RPMI8226 (cell line): Measurements from ENCODE around the gene RFX4.

ENCODE experiments used
- DNase-seq: peaks from one replicate; pipeline ENCODE4 v3.0.0-alpha.2; 2015

Gene RFX4

DNA sequence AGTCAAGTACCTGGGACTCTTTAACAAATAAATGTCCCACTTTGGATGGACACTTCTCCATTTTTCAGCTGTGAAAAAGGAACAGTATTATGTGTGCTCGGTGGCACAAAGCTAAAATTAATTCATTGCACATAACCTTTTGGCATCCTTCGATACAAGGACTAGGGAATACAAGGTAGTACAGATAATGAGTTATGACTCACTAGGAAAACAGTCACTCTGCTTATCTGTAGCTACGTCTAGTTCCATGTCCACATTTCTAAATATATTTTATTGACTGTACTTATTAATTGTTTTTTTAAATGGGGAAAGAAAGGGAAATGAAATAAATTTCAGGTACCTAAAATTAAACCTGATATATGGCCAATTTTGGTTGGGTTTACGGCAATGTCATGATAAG lies 156.5 kb downstream of the RFX4 start:
- no peak for DNase-seq

DNA sequence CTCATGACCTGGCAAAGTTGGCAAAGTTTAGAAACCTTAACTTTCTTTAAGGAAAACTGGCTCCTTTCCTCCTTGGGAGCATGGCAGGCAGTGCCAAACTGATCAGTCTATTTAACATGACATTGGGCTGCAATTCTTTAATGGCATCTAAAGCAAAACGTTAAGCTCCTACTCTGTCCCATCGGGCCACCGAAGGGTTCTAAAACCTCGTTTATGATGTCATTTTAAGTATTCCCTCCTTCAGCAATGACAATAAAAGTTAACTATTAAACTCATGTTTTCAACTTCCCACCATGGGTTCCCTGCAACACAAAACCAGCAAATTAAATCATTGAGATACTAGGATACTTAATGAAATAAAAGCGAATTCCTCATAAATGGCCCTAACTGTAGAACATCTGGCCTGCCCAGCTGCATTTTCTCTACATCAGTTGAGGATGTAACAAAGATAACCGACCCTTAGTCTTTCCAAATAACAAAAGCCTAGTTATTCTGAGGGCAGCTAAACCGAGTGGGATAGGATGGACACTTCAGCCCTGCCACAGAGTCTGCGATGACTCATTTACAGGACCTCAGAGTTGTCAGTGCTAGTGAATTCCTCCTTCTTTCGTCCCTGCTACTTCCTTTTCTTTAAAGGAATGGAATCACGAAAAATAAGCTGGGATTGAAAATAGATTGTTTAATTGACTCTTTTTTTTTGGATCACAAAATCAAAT lies 157.2 kb downstream of the RFX4 start:
- no peak for DNase-seq

DNA sequence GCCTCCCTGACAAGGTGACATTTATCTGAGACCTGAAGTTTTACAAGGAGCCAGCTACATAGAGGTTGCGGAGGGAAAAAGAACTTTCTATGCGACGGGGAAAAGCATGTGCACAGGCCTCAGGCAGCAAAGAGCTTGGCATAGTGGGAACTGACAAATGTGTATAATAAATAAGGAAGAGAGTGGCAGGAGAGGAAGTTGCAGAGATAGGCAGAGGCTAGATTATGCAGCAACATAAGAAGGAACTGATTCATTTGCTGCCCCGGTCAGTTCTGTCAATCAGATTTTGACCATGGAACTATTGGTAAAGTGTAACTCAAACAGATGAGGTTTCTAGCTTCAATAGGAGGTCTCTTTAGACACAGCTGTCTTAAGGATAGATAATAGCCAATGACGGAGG lies 158.0 kb downstream of the RFX4 start:
- no peak for DNase-seq

DNA sequence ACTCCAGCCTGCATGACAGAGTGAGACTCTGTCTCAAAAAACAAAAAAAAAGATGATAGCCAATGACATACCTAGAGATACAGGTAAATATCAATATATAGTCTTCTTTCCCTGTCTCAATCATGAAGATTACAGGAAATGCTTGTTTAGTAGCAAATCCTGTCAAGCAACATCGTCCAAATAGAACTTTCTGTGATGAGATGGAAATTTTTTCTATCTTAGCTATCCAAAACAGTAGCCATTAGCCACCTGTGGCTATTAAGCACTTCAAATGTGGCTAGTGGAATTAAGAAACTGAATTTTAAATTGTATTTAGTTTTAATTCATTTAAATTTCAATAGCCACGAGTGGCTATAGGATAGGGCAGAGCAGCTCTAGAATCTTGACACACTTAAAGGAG lies 158.4 kb downstream of the RFX4 start:
- no peak for DNase-seq

DNA sequence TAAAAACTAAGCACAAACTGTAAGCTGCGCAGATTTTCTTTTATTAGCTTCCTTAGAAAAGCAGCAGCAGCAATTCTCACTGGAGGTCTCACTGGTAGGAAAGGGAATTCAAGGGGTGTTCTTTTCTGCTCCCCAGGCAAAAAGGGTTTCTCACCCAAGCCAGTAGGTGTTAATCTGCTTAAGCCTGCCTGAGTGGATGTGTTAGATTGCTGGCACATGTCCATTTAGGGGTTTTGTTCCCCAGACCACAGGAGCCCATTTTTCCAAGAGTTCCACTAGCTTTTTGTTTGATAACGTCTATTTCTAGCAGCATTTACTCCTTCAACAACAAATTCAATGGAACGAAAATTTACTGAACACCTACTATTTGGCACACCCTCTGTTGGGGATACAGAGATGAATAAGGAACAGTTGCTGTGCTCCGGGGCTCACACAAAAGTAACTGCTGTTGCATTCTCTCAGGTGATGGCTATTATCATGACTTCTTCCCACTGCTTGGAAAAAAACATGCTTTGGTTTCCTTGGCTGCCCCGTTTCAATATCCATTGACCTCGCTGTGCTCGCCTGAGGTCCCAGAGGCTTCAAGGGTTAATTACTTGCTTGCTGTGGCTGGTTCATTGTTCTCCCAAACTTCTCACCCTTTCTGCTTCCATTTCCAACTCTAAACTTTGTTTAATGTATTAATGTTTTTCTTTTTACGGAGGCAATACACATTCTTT lies 160.6 kb downstream of the RFX4 start:
- DNase-seq: no peak

DNA sequence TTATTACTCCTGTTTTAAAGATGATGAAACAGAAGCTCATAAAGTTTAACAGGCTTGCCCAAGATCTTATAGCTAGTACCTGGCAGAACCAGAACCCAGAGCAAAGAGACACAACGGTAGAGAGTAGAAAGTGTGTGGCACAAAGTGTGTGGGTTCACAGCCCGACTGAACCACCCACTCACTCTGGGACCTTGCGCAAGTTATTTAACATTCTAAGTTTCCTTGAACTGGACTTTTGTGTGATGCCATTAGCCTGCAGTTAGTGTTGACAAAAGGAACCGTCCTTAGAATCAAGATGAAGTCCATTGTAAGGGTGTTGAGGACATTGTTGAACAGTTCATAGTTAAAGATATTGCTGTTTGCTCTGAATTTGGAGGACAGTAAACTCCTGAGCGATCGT lies 161.8 kb downstream of the RFX4 start:
- no peak for DNase-seq

DNA sequence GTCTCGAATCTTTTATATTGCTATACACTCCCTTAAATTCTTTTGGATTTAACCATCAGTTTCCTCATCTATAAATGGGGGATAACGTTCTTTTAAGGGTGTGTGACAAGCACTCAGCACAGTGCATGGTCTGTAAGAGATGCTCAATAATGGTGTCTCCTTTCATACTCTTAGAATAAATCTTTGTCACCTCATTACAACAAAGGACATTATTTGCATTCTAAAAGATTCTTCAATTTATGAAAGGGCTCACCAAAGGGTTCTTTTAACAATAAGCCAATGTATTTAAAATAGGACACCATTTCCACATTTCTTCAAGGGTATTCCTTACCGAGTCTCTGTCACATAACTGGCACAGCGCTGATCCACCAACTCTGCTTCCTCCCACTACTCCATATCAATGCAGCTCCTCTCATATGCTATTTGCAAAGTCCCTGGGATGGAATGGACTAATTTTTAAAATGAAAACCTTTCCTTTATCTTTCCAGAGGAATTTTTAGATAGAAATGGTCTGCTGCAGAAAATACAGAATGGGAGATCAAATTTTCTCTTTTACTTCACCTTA lies 162.5 kb downstream of the RFX4 start:
- DNase-seq: no peak

DNA sequence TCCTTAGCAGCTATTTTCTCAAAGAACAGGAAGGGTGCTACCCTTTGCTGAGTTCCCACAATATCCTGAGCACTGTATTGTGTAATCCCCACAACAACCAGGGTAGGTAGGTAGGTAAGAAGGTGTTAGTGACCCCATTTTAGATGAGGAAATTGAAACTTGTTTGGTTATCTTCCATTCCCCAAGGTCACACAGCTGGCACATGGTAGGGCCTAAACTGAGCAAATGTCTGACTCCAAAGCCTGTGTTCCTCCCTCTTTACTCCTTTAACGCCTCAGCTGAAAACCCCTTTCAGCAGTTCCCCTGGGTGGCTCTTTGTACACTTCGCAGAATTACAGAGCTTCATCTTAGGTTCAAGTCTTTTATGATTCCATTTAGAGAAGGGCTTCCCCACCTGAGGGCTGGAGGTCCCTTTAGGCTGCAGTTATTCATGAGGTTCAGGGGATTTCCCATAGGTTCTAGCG lies 165.2 kb downstream of the RFX4 start:
- DNase-seq: no peak

DNA sequence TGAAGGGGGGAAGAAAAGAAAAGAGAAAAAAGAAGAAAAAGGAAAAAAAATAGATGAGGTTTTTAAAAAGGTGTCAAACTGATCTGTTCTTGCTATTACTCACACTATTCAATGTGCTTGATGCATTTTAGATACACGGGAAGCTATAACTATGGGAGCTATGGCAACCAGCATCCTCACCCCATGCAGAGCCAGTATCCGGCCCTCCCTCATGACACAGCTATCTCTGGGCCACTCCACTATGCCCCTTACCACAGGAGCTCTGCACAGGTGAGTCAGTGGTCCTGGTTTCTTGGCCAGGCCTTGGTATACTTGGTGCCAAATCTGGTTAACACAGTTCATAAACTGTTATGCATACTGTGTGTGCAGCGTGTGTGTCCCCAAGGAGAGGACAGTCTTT lies 167.7 kb downstream of the RFX4 start:
- no peak for DNase-seq

DNA sequence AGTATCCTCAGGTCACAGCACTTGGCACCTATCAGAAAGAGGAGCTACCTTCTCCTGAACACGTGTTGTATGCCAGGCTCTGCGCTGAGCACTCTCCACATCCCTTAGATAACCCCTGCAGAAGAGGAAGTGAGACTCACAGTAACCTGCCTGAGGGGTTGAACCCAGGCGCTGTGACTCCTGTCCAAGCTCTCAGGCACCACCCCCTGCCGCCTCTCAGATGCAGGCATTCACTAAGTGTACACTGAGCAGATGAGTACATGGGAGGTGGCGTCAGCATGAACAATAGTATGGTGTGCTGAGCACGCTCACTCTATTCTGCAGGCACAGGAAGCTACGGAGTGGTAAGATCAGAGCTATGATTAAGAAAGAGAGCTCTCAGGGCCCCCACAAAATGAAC lies 170.7 kb downstream of the RFX4 start:
- DNase-seq: peak; percentile 97

DNA sequence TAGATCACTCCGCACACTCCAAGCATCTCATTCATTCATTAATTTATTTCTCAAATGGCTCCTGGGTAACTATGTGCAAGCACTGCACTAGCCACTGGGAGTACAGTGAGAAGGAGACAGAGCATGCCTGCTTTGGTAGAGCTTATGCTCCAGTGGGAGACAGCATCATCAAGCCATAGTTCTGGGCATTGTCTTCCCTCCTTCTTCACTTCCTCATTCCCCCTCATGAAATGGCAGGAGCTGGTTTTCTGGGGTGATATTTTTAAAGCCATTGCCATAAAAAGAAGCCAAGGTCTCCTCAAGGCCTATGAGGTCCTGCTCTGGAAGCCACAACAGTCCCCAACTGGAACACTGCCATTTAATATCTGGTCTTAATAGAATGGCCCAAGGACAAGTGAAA lies 171.5 kb downstream of the RFX4 start:
- DNase-seq: no peak

DNA sequence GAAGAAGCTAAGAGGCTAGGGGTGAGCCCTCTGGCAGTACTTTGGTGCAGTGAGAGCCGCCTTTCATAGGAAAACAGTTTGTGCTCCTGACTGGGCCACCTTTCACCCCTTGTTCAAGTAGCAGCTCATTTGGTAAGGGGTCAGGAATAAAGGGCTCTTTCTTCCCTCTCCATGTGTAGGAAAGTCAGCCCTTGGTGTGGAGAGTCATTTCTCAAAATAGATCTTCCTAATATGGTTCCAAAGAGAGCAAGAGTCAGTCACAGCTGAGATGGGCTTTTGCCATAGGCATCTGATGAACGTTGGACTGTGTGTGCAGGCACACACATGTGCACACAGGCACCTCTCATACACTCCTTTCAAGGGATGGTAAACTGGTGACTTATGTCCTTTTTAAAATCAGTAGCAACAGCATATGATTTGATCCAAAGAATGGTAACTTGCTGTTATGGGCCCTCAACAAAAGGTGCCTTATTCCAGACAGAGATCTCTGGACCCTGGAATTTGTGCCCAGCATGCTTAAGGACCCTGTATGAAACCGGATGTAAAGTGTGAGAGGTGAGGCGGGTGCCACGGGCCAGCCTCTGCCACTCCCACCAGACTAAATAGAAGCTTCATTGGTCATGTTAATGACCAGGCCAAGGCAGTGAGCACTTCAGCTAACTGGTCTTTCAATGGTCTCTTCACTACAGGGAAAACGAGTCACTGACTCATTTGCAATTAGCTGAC lies 175.0 kb downstream of the RFX4 start:
- no peak for DNase-seq

DNA sequence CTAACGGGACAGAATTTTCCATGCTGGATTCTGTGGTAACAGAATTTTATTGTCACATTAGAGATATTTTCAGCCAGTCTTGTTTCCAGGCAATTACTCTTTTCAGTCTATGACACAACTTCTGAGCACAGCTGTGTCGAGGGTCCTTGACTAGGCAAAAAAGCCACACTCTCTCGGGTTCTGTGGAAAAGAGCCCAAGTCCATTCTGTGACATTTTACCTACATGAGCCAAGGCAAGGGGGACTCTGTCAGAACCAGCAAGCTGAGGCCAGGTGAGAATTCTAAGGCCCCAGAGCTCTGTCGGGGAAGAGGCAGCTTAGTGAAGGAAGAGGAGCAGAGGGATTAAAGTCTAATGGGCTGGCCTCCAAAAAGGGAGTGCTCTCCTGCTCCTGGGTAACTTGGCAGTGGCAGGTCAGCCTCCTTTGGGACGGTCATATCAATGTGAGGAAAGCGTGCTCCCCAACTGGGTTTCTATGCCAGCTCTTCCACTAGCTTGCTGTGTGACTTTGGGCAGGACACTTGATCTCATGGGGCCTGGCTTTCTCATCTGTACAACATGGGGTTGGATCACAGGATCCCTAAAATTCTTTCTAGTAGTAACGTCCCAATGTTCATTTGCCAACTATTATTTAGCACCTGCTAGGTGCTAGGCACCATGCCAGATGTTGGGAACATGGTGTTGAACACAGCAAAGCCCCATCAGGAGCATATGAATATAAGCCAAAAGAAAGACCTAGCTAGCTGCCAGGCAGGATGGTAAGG lies 175.7 kb downstream of the RFX4 start:
- no peak for DNase-seq

DNA sequence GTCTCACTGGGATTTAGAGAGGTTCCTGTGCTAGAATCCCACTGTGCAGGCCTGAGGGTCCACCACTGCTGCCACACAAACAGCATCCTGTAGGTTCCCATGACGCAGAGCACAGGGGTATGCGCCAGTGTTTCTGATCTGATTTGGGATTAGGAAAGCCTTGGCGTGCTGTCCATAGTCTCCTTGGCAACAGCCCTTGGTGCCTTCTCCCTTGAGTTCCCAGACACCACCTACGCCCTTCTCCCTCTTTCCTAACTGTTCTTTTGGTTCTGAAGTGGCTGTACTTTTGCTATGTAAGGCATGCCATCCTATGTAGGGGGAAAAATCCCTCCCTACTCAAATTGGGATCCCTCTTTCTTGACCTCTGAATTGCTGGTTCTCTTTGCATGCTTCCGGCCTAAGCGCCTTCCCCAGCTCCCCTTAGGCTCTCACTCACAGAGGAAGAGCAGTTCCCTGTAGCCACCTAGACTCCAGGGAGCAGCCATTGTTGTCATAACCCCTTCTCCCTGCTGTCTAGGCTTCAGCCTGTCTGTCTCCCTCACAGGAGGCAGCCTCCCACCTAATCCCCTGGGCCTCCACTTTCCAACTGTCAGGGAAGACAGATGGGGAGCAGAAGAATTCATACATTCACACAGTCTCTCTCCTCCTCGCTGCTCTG lies 176.9 kb downstream of the RFX4 start:
- DNase-seq: no peak

DNA sequence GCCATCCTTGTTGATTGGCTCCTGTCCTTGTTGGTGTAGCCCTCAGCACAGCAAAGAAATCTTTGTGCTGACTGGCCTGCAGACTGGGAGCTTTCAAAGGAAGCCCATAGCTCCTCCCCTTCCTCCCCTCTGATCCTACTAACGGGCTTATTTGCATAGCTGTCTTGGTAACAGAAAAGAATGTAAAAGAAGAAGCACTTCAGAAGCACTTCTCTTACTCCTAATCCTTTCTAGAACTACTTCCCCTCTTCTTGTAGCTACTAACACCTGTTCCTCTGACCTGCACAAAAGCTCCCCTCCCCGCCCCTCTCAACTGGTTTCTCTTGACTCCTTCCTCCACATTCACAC lies 177.4 kb downstream of the RFX4 start:
- DNase-seq: peak; percentile 94

DNA sequence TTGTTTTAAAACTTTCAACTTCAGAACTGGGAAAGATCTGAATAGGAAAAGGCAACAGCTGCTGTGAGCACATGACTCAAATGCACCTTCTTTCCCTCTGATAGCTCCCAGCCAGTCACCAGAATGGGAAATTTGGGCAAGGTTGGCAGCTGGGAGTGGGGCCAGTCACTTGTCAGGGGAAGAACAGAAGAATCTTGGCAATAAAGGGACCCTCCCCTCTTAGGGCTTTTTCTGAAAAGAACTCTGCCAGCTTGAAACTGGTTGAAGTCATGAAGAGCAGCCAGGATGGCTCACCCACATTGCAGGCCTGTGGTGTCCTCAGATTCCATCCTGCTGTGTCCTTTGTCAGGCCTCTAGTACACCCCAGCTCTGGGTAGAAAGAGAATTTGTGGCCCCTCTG lies 181.4 kb downstream of the RFX4 start:
- DNase-seq: no peak

DNA sequence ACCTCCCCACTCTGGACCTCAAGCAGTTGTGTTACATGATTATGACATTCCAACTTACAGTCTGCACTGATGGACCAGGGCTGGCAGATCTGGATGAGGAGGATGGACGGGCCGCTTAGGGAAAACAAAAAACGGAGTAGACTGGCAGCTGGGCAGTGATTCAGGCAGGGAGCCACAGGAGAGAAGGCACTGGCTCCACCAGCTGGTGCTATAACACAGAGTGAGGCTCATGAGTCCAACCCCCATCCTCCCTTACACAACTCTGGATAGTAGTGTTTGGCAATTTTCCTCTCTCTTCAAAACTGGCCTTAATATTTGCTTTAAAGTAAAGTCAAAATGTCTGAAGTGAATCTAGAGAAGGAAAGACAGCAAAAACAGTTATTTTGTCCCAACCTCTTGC lies 181.9 kb downstream of the RFX4 start:
- no peak for DNase-seq

DNA sequence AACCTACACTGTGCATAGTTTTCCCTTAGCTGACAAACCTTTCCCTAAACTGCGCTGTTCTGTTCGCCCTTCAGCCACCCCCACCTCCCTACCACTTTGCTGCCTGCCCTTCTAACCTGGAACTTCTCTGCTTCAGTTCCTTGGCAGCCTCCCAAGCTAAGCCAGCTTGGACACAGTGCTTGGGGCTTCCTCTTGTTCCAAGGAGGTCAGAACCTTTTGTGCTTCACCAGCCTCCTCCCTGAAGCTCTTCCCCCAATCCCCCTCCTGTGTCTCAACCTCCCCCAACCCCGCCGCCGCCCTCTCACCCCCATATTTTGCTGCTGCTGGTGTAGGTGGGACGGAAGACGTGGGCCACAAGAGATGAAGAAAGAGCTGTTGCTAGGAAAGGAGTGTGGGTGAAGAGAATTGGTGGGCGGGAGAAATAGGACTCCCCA lies 183.6 kb downstream of the RFX4 start:
- DNase-seq: peak; percentile 28

DNA sequence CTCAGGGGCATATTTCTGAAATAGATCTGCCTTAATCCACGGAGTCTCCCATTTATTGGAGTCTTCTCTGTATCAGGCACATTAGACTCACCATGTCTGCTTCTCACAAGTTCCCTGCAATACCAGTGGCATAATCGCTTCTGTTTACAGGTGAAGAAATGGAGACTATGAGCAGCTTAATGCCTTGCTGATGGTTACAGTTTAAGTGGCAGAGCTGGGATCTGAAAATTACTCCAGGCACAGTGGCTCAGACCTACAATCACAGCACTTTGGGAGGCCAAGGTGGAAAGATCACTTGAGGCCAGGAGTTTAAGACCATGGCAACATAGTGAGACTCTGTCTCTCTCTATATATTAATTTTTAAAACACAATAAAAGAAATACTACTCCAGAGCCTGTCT lies 184.4 kb downstream of the RFX4 start:
- no peak for DNase-seq

DNA sequence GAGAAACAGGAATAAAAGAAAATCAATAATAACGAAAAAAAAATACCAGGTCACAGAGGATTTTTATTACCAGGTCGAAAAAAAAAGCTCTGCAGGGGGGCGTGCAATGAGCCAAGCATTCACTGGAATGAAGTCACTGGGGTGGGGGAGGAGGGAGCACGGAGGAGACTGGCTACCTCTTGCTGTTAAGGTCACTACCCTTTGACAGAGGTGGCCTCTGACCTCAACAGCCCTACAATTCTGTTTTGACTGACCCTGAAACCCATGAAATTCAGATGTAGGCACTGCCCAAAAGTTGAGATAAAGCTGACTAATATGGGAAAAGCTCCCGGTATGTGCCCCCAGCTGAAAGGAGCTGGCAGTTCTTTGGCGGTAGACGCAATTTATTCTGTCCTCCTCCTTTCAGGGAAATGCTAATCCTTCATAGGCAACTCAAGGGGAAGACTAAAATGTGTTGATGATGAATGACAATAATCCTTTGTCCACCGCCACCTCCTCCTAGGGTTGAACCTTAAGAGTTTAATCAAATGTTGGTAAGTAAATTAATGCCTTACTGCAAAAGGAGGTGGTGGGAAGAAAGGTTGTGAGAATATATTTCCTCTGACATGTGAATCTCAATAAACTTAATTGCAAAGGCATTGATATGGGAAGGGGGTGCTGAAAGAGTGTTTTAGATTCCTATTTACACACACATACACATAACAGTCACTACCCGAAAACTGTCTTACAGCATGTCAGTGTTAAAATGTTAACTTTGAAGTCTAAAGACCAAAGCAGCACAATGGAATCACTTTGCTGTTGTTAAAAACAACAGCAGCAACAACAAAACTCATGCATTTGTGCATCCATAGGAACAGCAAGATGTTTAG lies 185.4 kb downstream of the RFX4 start:
- no peak for DNase-seq

DNA sequence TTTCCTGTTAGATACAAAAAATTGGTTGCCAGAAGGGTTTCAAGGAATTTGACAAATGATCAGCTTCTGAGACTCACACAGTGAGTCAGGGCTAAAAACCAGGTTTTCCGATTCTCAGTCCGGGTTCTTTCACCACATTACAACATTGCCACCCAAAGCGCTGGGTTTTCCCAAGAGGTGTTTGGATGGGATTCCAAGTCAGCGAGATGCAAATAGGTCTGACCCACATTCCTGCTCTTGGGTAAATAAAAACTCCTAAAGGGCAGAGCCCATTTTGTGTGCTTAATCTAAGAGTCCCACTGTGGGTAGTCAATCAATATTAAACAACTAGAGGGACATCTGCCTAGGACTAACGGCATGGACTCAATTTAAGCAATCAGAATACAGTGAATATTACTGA lies 186.3 kb downstream of the RFX4 start:
- DNase-seq: no peak
